Lung (tissue), 12 donors: ENCODE results near the gene RFX1. TPM values are rescaled to one million over a fixed set of nuclear protein-coding genes. Genes with fewer than 3 reads are reported as not detected.

Experiments used
- ATAC-seq: fragments of 200-7000 bp; cut with Tn5 transposase; one replicate; pipeline ENCODE4 v1.9.1; 2020; ENCODE audit warnings: moderate number of reproducible peaks; ENCODE audit not compliant: insufficient read depth, low FRiP score
- DNase-seq, 3 donors: peaks; one replicate each; pipeline ENCODE4 v3.0.0-alpha.2; 2013 to 2017
- H3K27ac ChIP-seq, 2 donors: one replicate each; pipeline ENCODE4 v1.5.1; 2013; ENCODE audit warnings: mild to moderate bottlenecking in 2 of 2, moderate library complexity in 2 of 2, control low read depth in 1 of 2, inconsistent platforms in 1 of 2, low read depth in 1 of 2, low read length in 1 of 2
- H3K27me3 ChIP-seq, 3 donors: one replicate each; pipeline ENCODE4 v1.5.1; 2013; ENCODE audit warnings: low read length in 2 of 3; ENCODE audit not compliant: control insufficient read depth in 3 of 3, insufficient read depth in 3 of 3
- H3K36me3 ChIP-seq, 4 donors: one replicate each; pipeline ENCODE4 v1.5.1; 2013; ENCODE audit warnings: low read length in 4 of 4, mild to moderate bottlenecking in 1 of 4, moderate library complexity in 1 of 4; ENCODE audit not compliant: control insufficient read depth in 4 of 4, insufficient read depth in 4 of 4
- H3K4me1 ChIP-seq, 5 donors: one replicate each; pipeline ENCODE4 v1.5.1; 2013; ENCODE audit warnings: low read length in 5 of 5, mild to moderate bottlenecking in 2 of 5, moderate library complexity in 1 of 5; ENCODE audit not compliant: control insufficient read depth in 5 of 5, insufficient read depth in 5 of 5
- H3K4me3 ChIP-seq: one replicate; pipeline ENCODE4 v1.5.1; 2013; ENCODE audit warnings: mild to moderate bottlenecking, control low read depth, moderate library complexity
- H3K9ac ChIP-seq, 2 donors: one replicate each; pipeline ENCODE4 v1.5.1; 2013; ENCODE audit warnings: low read length in 2 of 2, control low read depth in 1 of 2; ENCODE audit not compliant: insufficient read depth in 1 of 2
- H3K9me3 ChIP-seq, 4 donors: one replicate each; pipeline ENCODE4 v1.5.1; 2013; ENCODE audit warnings: low read length in 3 of 4, mild to moderate bottlenecking in 1 of 4, moderate library complexity in 1 of 4; ENCODE audit not compliant: control insufficient read depth in 4 of 4, insufficient read depth in 3 of 4
- WGBS, 2 donors: extraction: QIAGEN DNeasy Blood & Tissue Kit; methylation state at CpG; one replicate each; pipeline ENCODE4 v1.1.7; 2013; 5-methylcytosine and 5-hydroxymethylcytosine counted together
- polyA plus RNA-seq, 2 donors: library from polyadenylated mRNA; stranded (reverse); fragments of 200-250 nt; gene quantifications; one replicate each; pipeline ENCODE4 v1.2.1, GENCODE V29; 2013
- total RNA-seq, 2 donors: library from RNA; depleted of rRNA in 1 of 2; stranded (reverse); fragments of >200 nt in 1 of 2; gene quantifications; one replicate each; pipeline ENCODE4 v1.2.1, GENCODE V29; 2014 to 2021
- TF ChIP-seq, protein P1 (sequence below): IDR thresholded peaks from 2 replicates; pipeline ENCODE4 v1.5.1; 2012; ENCODE audit warnings: mild to moderate bottlenecking; ENCODE audit errors: control extremely low read depth, extremely low read depth
- donor health status: control.
- donor health status: control.
- donor health status: Bipolar disorder and iron deficiency.
- donor health status: healthy.
- donor health status: DM: yes; HTN: yes; CAD: no.

The RFX1 gene
- total and polyA plus RNA-seq, 4 donors, result 5.7 to 18.6 (median 8.0) TPM

DNA sequence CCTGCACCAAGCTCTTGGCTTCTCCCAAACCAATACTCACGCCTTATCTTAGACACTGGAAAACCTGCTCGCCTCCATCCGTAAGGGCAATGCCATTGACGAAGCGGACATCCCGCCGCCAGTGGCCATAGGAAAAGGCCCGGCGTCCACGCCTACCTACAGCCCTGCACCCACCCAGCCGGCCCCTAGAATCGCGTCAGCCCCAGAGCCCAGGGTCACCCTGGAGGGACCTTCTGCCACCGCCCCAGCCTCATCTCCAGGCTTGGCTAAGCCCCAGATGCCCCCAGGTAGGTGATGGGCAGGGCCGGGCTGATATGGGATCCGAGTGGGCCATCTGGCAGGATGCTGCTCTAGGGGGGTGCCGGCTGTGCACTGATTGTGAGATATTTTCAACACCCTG lies 92.8 kb downstream of the RFX1 start:
- ATAC-seq (no peak), DNase-seq (no peak)
- Histone ChIP-seq H3K9me3 (no peaks in the 10 kb centered on the region), H3K4me1 (no peaks in the 10 kb centered on the region), H3K27ac (no peak overlapping the region), H3K9ac (no peak overlapping the region), H3K27me3 (no peaks in the 10 kb centered on the region), H3K36me3 (peaks cover 3 to 35% (median 7%) of the 10 kb centered on the region in 4 donors), H3K4me3 (no peak overlapping the region)
- TF ChIP-seq, protein P1, sequence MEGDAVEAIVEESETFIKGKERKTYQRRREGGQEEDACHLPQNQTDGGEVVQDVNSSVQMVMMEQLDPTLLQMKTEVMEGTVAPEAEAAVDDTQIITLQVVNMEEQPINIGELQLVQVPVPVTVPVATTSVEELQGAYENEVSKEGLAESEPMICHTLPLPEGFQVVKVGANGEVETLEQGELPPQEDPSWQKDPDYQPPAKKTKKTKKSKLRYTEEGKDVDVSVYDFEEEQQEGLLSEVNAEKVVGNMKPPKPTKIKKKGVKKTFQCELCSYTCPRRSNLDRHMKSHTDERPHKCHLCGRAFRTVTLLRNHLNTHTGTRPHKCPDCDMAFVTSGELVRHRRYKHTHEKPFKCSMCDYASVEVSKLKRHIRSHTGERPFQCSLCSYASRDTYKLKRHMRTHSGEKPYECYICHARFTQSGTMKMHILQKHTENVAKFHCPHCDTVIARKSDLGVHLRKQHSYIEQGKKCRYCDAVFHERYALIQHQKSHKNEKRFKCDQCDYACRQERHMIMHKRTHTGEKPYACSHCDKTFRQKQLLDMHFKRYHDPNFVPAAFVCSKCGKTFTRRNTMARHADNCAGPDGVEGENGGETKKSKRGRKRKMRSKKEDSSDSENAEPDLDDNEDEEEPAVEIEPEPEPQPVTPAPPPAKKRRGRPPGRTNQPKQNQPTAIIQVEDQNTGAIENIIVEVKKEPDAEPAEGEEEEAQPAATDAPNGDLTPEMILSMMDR, result no peak
- WGBS, 2 donors, result 96 to 97% methylated on average over 17 of the region's 17 CpGs

Other genes with a start within 250 kb of the RFX1 start
- 10 to 100 TPM; 35.4 to 63.2 TPM for gene MRI1, start 241.8 kb downstream of the RFX1 start, total RNA-seq
- 10 to 100 TPM; 23.5 to 24.4 TPM for gene MRI1, start 241.8 kb downstream of the RFX1 start, polyA plus RNA-seq
- 10 to 100 TPM; 62.6 to 65.8 TPM for gene C19orf53, start 231.9 kb downstream of the RFX1 start, total RNA-seq
- 100 to 1,000 TPM; 157 to 251 TPM for gene C19orf53, start 231.9 kb downstream of the RFX1 start, polyA plus RNA-seq
- 10 to 100 TPM in 1 of 2 donors, 1 to 10 TPM in 1; 7.6 to 10.5 TPM for gene ZSWIM4, start 210.9 kb downstream of the RFX1 start, total RNA-seq
- 10 to 100 TPM in 1 of 2 donors, 1 to 10 TPM in 1; 3.7 to 10.0 TPM for gene ZSWIM4, start 210.9 kb downstream of the RFX1 start, polyA plus RNA-seq
- gene NANOS3, start 129.2 kb downstream of the RFX1 start, total RNA-seq, result 1 to 10 TPM in 1 of 2 donors, not detected in 1; 1.5 TPM
- gene NANOS3, start 129.2 kb downstream of the RFX1 start, polyA plus RNA-seq, result under 1 TPM; 0.81 to 0.82 TPM
- gene BRME1, start 100.2 kb downstream of the RFX1 start, total RNA-seq, result 1 to 10 TPM; 2.9 to 3.0 TPM
- gene BRME1, start 100.2 kb downstream of the RFX1 start, polyA plus RNA-seq, result 1 to 10 TPM; 1.3 to 3.2 TPM
- 10 to 100 TPM; 19.9 to 39.5 TPM for gene CC2D1A, start 100.1 kb downstream of the RFX1 start, total RNA-seq
- gene CC2D1A, start 100.1 kb downstream of the RFX1 start, polyA plus RNA-seq, result 10 to 100 TPM; 19.3 to 38.9 TPM
- gene PODNL1, start 67.9 kb downstream of the RFX1 start, total RNA-seq, result 1 to 10 TPM in 1 of 2 donors, under 1 TPM in 1; 0.88 to 6.4 TPM
- under 1 TPM; 0.55 to 0.95 TPM for gene PODNL1, start 67.9 kb downstream of the RFX1 start, polyA plus RNA-seq
- gene DCAF15, start 53.8 kb downstream of the RFX1 start, total RNA-seq, result 10 to 100 TPM; 13.8 to 37.9 TPM
- gene DCAF15, start 53.8 kb downstream of the RFX1 start, polyA plus RNA-seq, result 10 to 100 TPM; 29.0 to 56.1 TPM
- under 1 TPM in 1 of 2 donors, not detected in 1; 0.52 TPM for gene RLN3, start 21.8 kb upstream of the RFX1 start, total RNA-seq
- gene RLN3, start 21.8 kb upstream of the RFX1 start, polyA plus RNA-seq, result under 1 TPM in 1 of 2 donors, not detected in 1; 0.50 TPM
- gene IL27RA, start 25.4 kb upstream of the RFX1 start, total RNA-seq, result 10 to 100 TPM in 1 of 2 donors, 1 to 10 TPM in 1; 8.4 to 21.5 TPM
- gene IL27RA, start 25.4 kb upstream of the RFX1 start, polyA plus RNA-seq, result 10 to 100 TPM in 1 of 2 donors, 1 to 10 TPM in 1; 7.0 to 22.7 TPM
- 10 to 100 TPM in 1 of 2 donors, under 1 TPM in 1; 0.71 to 14.3 TPM for gene PALM3, start 55.8 kb upstream of the RFX1 start, total RNA-seq
- gene PALM3, start 55.8 kb upstream of the RFX1 start, polyA plus RNA-seq, result 10 to 100 TPM in 1 of 2 donors, 1 to 10 TPM in 1; 2.5 to 20.6 TPM
- 10 to 100 TPM in 1 of 2 donors, 1 to 10 TPM in 1; 3.5 to 10.7 TPM for gene MISP3, start 66.5 kb upstream of the RFX1 start, total RNA-seq
- gene MISP3, start 66.5 kb upstream of the RFX1 start, polyA plus RNA-seq, result 10 to 100 TPM in 1 of 2 donors, 1 to 10 TPM in 1; 4.1 to 11.2 TPM
- gene C19orf67, start 79.5 kb upstream of the RFX1 start, total RNA-seq, result 1 to 10 TPM in 1 of 2 donors, under 1 TPM in 1; 0.37 to 1.0 TPM
- gene C19orf67, start 79.5 kb upstream of the RFX1 start, polyA plus RNA-seq, result under 1 TPM in 1 of 2 donors, not detected in 1; 0.38 TPM
- 10 to 100 TPM; 32.9 to 48.8 TPM for gene SAMD1, start 84.4 kb upstream of the RFX1 start, total RNA-seq
- gene SAMD1, start 84.4 kb upstream of the RFX1 start, polyA plus RNA-seq, result 10 to 100 TPM; 36.8 to 42.1 TPM
- 100 to 1,000 TPM in 1 of 2 donors, 10 to 100 TPM in 1; 43.7 to 103 TPM for gene PRKACA, start 111.4 kb upstream of the RFX1 start, total RNA-seq
- gene PRKACA, start 111.4 kb upstream of the RFX1 start, polyA plus RNA-seq, result 10 to 100 TPM; 54.3 to 81.5 TPM
- 1 to 10 TPM; 2.4 to 3.5 TPM for gene ASF1B, start 130.3 kb upstream of the RFX1 start, total RNA-seq
- gene ASF1B, start 130.3 kb upstream of the RFX1 start, polyA plus RNA-seq, result 1 to 10 TPM; 4.1 to 5.9 TPM
- 10 to 100 TPM; 22.6 to 35.9 TPM for gene ADGRL1, start 199.8 kb upstream of the RFX1 start, total RNA-seq
- gene ADGRL1, start 199.8 kb upstream of the RFX1 start, polyA plus RNA-seq, result 10 to 100 TPM in 1 of 2 donors, 1 to 10 TPM in 1; 9.4 to 16.0 TPM